Pancreas (tissue), 10 donors: ENCODE data around the gene PHKG2. TPM values are rescaled to one million over a fixed set of nuclear protein-coding genes. Genes with fewer than 3 reads are reported as not detected.

Experiments used
- ATAC-seq, 4 donors: fragments of 200-7000 bp; cut with Tn5 transposase; one replicate each; pipeline versions ENCODE4 v1.8.0 to v1.9.1; 2020; ENCODE audit warnings: mild to moderate bottlenecking in 4 of 4, moderate library complexity in 4 of 4
- DNase-seq, 6 donors: peaks; one replicate each; pipeline ENCODE4 v3.0.0-alpha.2; 2020
- FAIRE-seq: peaks from 2 replicates; lab custom pipeline; 2012; peaks lifted over from hg19 to GRCh38; lab: Jason Lieb, UNC
- H3K27ac ChIP-seq, 4 donors: fragments of 200-600 bp; sonication (generic); 1 replicate in 3 of 4; 2 replicates in 1 of 4; pipeline versions ENCODE4 v1.5.0 to v1.8.0; 2020
- H3K27me3 ChIP-seq, 4 donors: fragments of 200-600 bp; one replicate each; pipeline ENCODE4 v1.8.0; 2021
- H3K36me3 ChIP-seq, 3 donors: fragments of 200-600 bp; sonication (generic) in 1 of 3; one replicate each; pipeline versions ENCODE4 v1.5.0 to v1.8.0; 2020 to 2021
- H3K4me1 ChIP-seq, 3 donors: fragments of 200-600 bp; one replicate each; pipeline ENCODE4 v1.8.0; 2021
- H3K4me3 ChIP-seq, 4 donors: fragments of 200-600 bp; sonication (generic) in 2 of 4; one replicate each; pipeline versions ENCODE4 v1.5.0 to v1.8.0; 2020 to 2021
- H3K9me3 ChIP-seq, 4 donors: fragments of 200-600 bp; one replicate each; pipeline ENCODE4 v1.8.0; 2021
- CTCF ChIP-seq, 4 donors: fragments of 200-600 bp; sonication (generic) in 3 of 4; IDR thresholded peaks; one replicate each; pipeline versions ENCODE4 v1.5.0 to v1.8.0; 2021; ENCODE audit warnings: antibody characterized with exemption in 4 of 4
- WGBS, 2 donors: extraction: QIAGEN DNeasy Blood & Tissue Kit; methylation state at CpG; one replicate each; pipeline ENCODE4 v1.1.7; 2013; 5-methylcytosine and 5-hydroxymethylcytosine counted together
- intact Hi-C, 3 donors: fragments of 100-400 bp; cut with DNase I; formaldehyde crosslinking; loops; one replicate each; pipeline versions ENCODE4 v1.11.1 to v1.14.2; 2022
- polyA plus RNA-seq, 2 donors: library from polyadenylated mRNA; stranded (reverse); fragments of 200-250 nt; gene quantifications; one replicate each; pipeline ENCODE4 v1.2.3, GENCODE V29; 2013
- total RNA-seq, 6 donors: library from RNA; stranded (reverse); fragmentation: NEBNext Ultra II Directional in 4 of 6; extraction: Animal tissue kit (Norgen Biotek cat#: 25700) in 4 of 6; gene quantifications; one replicate each; pipeline versions ENCODE4 v1.2.1 to v1.2.4, GENCODE V29; 2021 to 2023
- donor health status: healthy with polysubstance abuse.
- donor health status: DM: no; HTN: no; CAD: no; lungs with moderate emphysema.
- donor health status: DM: no; HTN: no; CAD: no.
- donor health status: control.
- donor health status: control.
- donor health status: Bipolar disorder and iron deficiency.
- donor health status: DM: yes; HTN: yes; CAD: no.
- donor health status: DM: no; HTN: no; CAD: no.
- donor health status: DM: no; HTN: no; CAD: no.
- donor health status: DM: yes; HTN: yes; CAD: no.

PHKG2 gene
- total and polyA plus RNA-seq, 8 donors = 7.9 to 42.3 (median 11.4) TPM

GRCh38 chr16:30760001-30760559 lies 11.9 kb downstream of the PHKG2 start:
- ATAC-seq (no peak), DNase-seq (peak in 2 of 6 donors; percentile 35 to 36), FAIRE-seq (no peak)
- no peak overlapping the region for H3K4me3 ChIP-seq
- H3K36me3 ChIP-seq = peaks cover 7 to 16% (median 13%) of the 10 kb centered on the region in 3 donors
- no peaks in the 10 kb centered on the region for H3K27me3 ChIP-seq
- no peaks in the 10 kb centered on the region for H3K9me3 ChIP-seq
- H3K27ac ChIP-seq = no peak overlapping the region
- TF ChIP-seq CTCF (IDR thresholded peaks at IDR 0.05) = no peak
- WGBS, 2 donors = 87 to 94% methylated on average over 7 of the region's 7 CpGs
- H3K4me1 ChIP-seq = peaks cover 7 to 18% (median 13%) of the 10 kb centered on the region in 3 donors
- intact Hi-C loops = loop anchor here in 1 of 3 donors (10.0 kb wide), 1 partner anchor 115 kb away; no protein-coding TSS in a partner anchor

- Histone ChIP-seq H3K9me3 (no peaks in the 10 kb centered on the region), H3K27ac (peak overlapping the region in 1 of 4 donors; percentile 23), H3K36me3 (peaks cover 9 to 23% (median 20%) of the 10 kb centered on the region in 3 donors), H3K27me3 (no peaks in the 10 kb centered on the region), H3K4me3 (peak overlapping the region; percentile 67 to 91 (median 84)), H3K4me1 (peaks cover 7 to 18% (median 13%) of the 10 kb centered on the region in 3 donors)
- 23 to 24% methylated on average over 26 of the region's 26 CpGs for WGBS, 2 donors
- no peak for TF ChIP-seq CTCF (IDR thresholded peaks at IDR 0.05)
- ATAC-seq (peak in 1 of 4 donors; percentile 6), FAIRE-seq (no peak), DNase-seq (peak in 3 of 6 donors; percentile 17 to 39 (median 34))
- intact Hi-C loops = loop anchor here in 1 of 3 donors (10.0 kb wide), 1 partner anchor 114 kb away; no protein-coding TSS in a partner anchor
These were observed 12.6 kb downstream of the PHKG2 start for GRCh38 chr16:30760577-30761426.

- FAIRE-seq = no peak
- peak overlapping the region in 3 of 4 donors; percentile 23 to 75 (median 44) for H3K27ac ChIP-seq
- no peaks in the 10 kb centered on the region for H3K9me3 ChIP-seq
- H3K27me3 ChIP-seq = no peaks in the 10 kb centered on the region
- ATAC-seq = peak; percentile 21 to 43 (median 38)
- 0% methylated on average over 64 of the region's 64 CpGs for WGBS, 2 donors
- H3K36me3 ChIP-seq = peaks cover 14 to 29% (median 26%) of the 10 kb centered on the region in 3 donors
- intact Hi-C loops = loop anchor here in 1 of 3 donors (10.0 kb wide), 1 partner anchor 113 kb away; no protein-coding TSS in a partner anchor
- peaks cover 7 to 18% (median 13%) of the 10 kb centered on the region in 3 donors for H3K4me1 ChIP-seq
- peak overlapping the region; percentile 67 to 91 (median 84) for H3K4me3 ChIP-seq
- TF ChIP-seq CTCF (IDR thresholded peaks at IDR 0.05) = no peak
- peak in 2 of 6 donors; percentile 64 to 65 for DNase-seq
These were observed 13.3 kb downstream of the PHKG2 start for GRCh38 chr16:30761427-30761927.

GRCh38 chr16:30761928-30762902 lies 14.0 kb downstream of the PHKG2 start, which contains the start of the genes CFAP119 and RNF40:
Gene CFAP119, minus strand, starts transcription at chr16:30762062. Its CDS starts 314 bp downstream, at chr16:30761748.
Gene RNF40, plus strand, starts transcription at chr16:30762322. Its CDS starts 224 bp downstream, at chr16:30762546.
- ATAC-seq (peak; percentile 92 to 98 (median 96)), DNase-seq (peak; percentile 96 to 99 (median 97)), FAIRE-seq (peak; percentile 81)
- H3K27me3 ChIP-seq = no peaks in the 10 kb centered on the region
- peak within 1 kb of the TSS; percentile 75 to 84 (median 78) for H3K27ac ChIP-seq
- peaks cover 17 to 33% (median 27%) of the 10 kb centered on the region in 3 donors for H3K36me3 ChIP-seq
- 0% methylated on average over 58 to 60 of the region's 60 CpGs for WGBS, 2 donors
- TF ChIP-seq CTCF (IDR thresholded peaks at IDR 0.05) = no peak
- intact Hi-C loops = loop anchor here in 1 of 3 donors (10.0 kb wide), 1 partner anchor 113 kb away; no protein-coding TSS in a partner anchor
- H3K4me1 ChIP-seq = peaks cover 7 to 18% (median 13%) of the 10 kb centered on the region in 3 donors
- H3K4me3 ChIP-seq = peak within 1 kb of the TSS; percentile 67 to 91 (median 84)
- H3K9me3 ChIP-seq = no peaks in the 10 kb centered on the region
